Measurements from ENCODE around the gene ZNF846.

GRCh38 chr19:9711815-9712214 is 56.7 kb downstream of the ZNF846 start:
- no peak for TF ChIP-seq CTCF (conservative IDR thresholded peaks at IDR 0.05; ENCODE audit: low read length)
- no peak for TF ChIP-seq EZH2phosphoT487 (IDR thresholded peaks at IDR 0.05; ENCODE audit: borderline replicate concordance)

Measured in Loucy (cell line).